ENCODE measurements around the gene RLN3. TPM values are rescaled to one million over a fixed set of nuclear protein-coding genes. Genes with fewer than 3 reads are reported as not detected.
"Not testable (repeated sequence)": the region's sequence is repeated elsewhere in the genome, so short reads cannot be mapped to it uniquely, and the experiment has no call there.

RLN3 gene
- polyA plus RNA-seq, 6 donors from 2014 or later = not detected

- Mint-ChIP-seq H3K27me3 (no peaks in the 10 kb centered on the region), H3K27ac (peak overlapping the region; percentile 42 to 88 (median 62)), H3K4me1 (peaks cover 16 to 42% (median 38%) of the 10 kb centered on the region in 3 donors), H3K9me3 (no peaks in the 10 kb centered on the region), H3K4me3 (peak overlapping the region; percentile 15 to 78 (median 68)), H3K36me3 (no peaks in the 10 kb centered on the region)
- peak; percentile 62 to 73 for ATAC-seq (ENCODE audit: low read depth in 2 of 2)
- peak; percentile 52 for DNase-seq
Measured at GRCh38 chr19:14015524-14016035, 12.4 kb upstream of the RLN3 start.

- ATAC-seq (ENCODE audit: low read depth in 2 of 2) (peak; percentile 79 to 81), DNase-seq (peak; percentile 67)
- peaks cover 19 to 53% (median 50%) of the 10 kb centered on the region in 3 donors for H3K4me1 Mint-ChIP-seq
- no peaks in the 10 kb centered on the region for H3K36me3 Mint-ChIP-seq
- H3K4me3 Mint-ChIP-seq = peak overlapping the region; percentile 3 to 85 (median 70)
- no peaks in the 10 kb centered on the region for H3K9me3 Mint-ChIP-seq
- no peaks in the 10 kb centered on the region for H3K27me3 Mint-ChIP-seq
- H3K27ac Mint-ChIP-seq = peak overlapping the region in 4 of 6 donors; percentile 68 to 91 (median 78)
Measured at GRCh38 chr19:14019100-14019499, 8.8 kb upstream of the RLN3 start.

DNA sequence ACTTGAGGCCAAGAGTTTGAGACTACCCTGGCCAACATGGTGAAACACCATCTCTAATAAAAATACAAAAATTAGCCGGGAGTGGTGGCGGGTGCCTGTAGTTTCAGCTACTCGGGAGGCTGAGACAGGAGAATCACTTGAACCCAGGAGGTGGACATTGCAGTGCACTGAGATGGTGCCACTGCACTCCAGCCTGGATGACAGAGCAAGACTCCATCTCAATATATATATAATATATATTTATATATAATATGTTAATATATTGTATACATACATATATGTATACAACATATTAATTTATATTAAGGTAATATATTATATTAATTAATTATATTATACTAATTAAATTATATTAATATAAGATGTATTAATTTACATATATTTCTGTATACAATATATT lies 8.2 kb upstream of the RLN3 start:
- not testable (repeated sequence) for H3K9me3 Mint-ChIP-seq; H3K36me3 Mint-ChIP-seq; H3K27me3 Mint-ChIP-seq; ATAC-seq (ENCODE audit: low read depth in 2 of 2); DNase-seq
- H3K27ac Mint-ChIP-seq = peak overlapping the region in 3 of 6 donors; percentile 26 to 57 (median 41)
- H3K4me3 Mint-ChIP-seq = peak overlapping the region in 3 of 8 donors; percentile 47 to 83 (median 57)
- peaks cover 19 to 48% (median 45%) of the 10 kb centered on the region in 3 donors for H3K4me1 Mint-ChIP-seq

GRCh38 chr19:14021474-14021873 lies 6.5 kb upstream of the RLN3 start:
- H3K4me1 Mint-ChIP-seq = peaks cover 15 to 40% (median 38%) of the 10 kb centered on the region in 3 donors
- H3K27me3 Mint-ChIP-seq = no peaks in the 10 kb centered on the region
- H3K27ac Mint-ChIP-seq = no peak overlapping the region
- DNase-seq (no peak), ATAC-seq (ENCODE audit: low read depth in 2 of 2) (no peak)
- H3K9me3 Mint-ChIP-seq = no peaks in the 10 kb centered on the region
- no peaks in the 10 kb centered on the region for H3K36me3 Mint-ChIP-seq
- H3K4me3 Mint-ChIP-seq = no peak overlapping the region

GRCh38 chr19:14022469-14022868 lies 5.5 kb upstream of the RLN3 start:
- no peak overlapping the region for H3K4me3 Mint-ChIP-seq
- H3K27ac Mint-ChIP-seq = peak overlapping the region in 1 of 6 donors; percentile 44
- no peaks in the 10 kb centered on the region for H3K36me3 Mint-ChIP-seq
- H3K4me1 Mint-ChIP-seq = peaks cover 15 to 38% (median 36%) of the 10 kb centered on the region in 3 donors
- no peaks in the 10 kb centered on the region for H3K27me3 Mint-ChIP-seq
- DNase-seq (no peak), ATAC-seq (ENCODE audit: low read depth in 2 of 2) (no peak)
- no peaks in the 10 kb centered on the region for H3K9me3 Mint-ChIP-seq

GRCh38 chr19:14023404-14024235 lies 4.3 kb upstream of the RLN3 start:
- Mint-ChIP-seq H3K4me1 (peaks cover 19 to 38% (median 35%) of the 10 kb centered on the region in 3 donors), H3K4me3 (no peak overlapping the region), H3K36me3 (no peaks in the 10 kb centered on the region), H3K9me3 (no peaks in the 10 kb centered on the region), H3K27ac (peak overlapping the region in 1 of 6 donors; percentile 4), H3K27me3 (no peaks in the 10 kb centered on the region)
- no peak for ATAC-seq (ENCODE audit: low read depth in 2 of 2)
- no peak for DNase-seq

DNA sequence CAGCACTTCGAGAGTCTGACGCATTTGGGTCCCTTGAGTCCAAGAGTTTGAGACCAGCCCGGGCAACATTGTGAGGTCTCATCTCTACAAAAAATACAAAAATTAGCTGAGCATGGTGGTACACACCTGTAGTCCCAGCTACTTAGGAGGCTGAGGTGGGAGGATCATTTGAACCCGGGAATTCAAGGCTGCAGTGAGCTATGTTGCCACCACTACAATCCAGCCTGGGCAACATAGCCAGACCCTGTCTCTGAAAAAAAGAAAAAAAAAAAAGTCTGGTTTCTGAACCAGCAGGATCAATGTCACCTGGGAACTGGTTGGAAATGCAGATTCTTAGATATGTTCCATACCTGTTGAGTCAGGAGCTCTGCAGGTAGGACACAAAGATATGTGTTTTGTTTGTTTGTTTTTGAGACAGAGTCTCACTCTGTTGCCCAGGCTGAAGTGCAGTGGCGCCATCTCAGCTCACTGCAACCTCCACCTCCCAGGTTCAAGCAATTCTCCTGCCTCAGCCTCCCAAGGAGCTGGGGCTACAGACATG lies 1.2 kb upstream of the RLN3 start:
- H3K27me3 Mint-ChIP-seq; H3K27ac Mint-ChIP-seq; H3K4me3 Mint-ChIP-seq; ATAC-seq (ENCODE audit: low read depth in 2 of 2); H3K9me3 Mint-ChIP-seq; DNase-seq; H3K36me3 Mint-ChIP-seq: not testable (repeated sequence)
- peaks cover 27 to 45% (median 41%) of the 10 kb centered on the region in 3 donors for H3K4me1 Mint-ChIP-seq

DNA sequence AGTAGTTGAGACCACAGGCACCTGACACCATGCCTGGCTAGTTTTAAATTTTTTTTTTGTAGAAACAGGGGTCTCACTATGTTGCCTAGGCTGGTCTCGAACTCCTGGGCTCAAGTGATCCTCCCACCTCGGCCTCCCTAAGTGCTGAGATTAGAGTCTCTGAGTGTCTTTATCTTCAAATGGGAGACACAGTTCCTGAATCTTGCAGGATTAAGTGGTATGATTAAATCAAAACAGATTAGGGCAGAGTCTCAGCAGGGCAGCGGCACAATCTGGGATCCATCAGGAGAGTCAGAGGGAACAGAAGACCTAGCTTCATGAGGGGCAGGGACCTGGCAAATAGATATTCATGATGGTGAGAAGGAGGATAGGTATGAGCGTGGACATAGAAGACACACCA lies 953 bp downstream of the RLN3 start:
- peak overlapping the region in 1 of 6 donors; percentile 32 for H3K27ac Mint-ChIP-seq
- H3K9me3 Mint-ChIP-seq = no peaks in the 10 kb centered on the region
- DNase-seq (no peak), ATAC-seq (ENCODE audit: low read depth in 2 of 2) (no peak)
- peak overlapping the region in 4 of 8 donors; percentile 42 to 84 (median 64) for H3K4me3 Mint-ChIP-seq
- peaks cover 34 to 44% (median 43%) of the 10 kb centered on the region in 3 donors for H3K4me1 Mint-ChIP-seq
- no peaks in the 10 kb centered on the region for H3K36me3 Mint-ChIP-seq
- H3K27me3 Mint-ChIP-seq = no peaks in the 10 kb centered on the region

DNA sequence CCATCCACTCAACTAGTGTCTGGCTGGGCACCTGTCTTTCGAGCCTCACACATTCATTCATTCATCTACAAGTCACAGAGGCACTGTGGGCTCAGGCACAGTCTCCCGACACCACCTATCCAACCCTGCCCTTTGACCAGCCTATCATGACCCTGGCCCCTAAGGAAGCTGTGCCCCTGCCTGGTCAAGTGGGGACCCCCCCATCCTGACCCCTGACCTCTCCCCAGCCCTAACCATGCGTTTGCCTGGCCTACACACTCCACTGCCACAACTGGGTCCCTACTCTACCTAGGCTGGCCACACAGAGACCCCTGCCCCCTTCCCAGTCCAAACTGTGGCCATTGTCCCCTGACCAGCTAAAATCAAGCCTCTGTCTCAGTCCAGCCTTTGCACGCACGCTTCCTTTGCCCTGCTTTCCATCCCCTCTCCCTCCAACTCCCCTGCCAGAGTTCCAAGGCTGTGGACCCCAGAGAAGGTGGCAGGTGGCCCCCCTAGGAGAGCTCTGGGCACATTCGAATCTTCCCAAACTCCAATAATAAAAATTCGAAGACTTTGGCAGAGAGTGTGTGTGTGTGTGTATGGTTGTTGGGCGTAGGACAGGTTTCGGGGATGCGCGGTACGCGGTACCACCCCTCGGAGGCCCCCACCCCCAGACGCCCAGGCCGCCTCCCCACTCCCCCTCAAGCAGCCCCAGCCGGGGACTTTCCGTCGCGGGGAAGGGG lies 3.2 kb downstream of the RLN3 start:
- DNase-seq (no peak), ATAC-seq (ENCODE audit: low read depth in 2 of 2) (no peak)
- Mint-ChIP-seq H3K4me1 (peaks cover 38 to 47% (median 44%) of the 10 kb centered on the region in 3 donors), H3K9me3 (no peaks in the 10 kb centered on the region), H3K27me3 (no peaks in the 10 kb centered on the region), H3K36me3 (no peaks in the 10 kb centered on the region), H3K4me3 (peak overlapping the region; percentile 90 to 98 (median 94)), H3K27ac (peak overlapping the region in 5 of 6 donors; percentile 80 to 96 (median 92))

DNA sequence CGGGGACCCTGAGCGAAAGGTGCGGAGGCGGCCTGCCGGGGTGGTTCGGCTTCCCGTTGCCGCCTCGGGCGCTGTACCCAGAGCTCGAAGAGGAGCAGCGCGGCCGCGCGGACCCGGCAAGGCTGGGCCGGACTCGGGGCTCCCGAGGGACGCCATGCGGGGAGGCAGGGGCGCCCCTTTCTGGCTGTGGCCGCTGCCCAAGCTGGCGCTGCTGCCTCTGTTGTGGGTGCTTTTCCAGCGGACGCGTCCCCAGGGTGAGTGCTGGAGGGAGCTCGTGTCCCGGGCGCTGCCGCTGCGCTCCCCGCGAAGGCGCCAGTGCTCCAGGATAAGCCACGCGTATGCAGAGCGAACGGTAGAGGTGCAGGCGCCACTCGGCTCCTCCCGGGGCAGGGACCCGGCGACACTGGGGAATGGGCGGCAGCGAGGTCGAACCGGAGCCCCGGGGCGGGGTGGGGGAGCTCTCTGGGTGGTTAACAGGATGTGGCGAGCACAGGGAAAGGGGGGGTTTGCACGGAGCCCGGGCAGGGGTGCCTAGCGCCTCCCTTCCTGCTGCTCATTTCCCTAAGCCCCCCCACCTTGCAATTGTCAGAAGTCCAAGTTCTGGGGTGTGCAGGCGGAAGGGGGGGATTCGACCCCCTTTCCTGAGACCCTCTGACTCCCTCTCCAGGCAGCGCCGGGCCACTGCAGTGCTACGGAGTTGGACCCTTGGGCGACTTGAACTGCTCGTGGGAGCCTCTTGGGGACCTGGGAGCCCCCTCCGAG lies 4.0 kb downstream of the RLN3 start, which contains the start of gene IL27RA:
Gene IL27RA, plus strand, starts transcription at position 44 of the 762 bp plus-strand sequence. Its CDS starts 111 bp downstream, at position 155.
- no peaks in the 10 kb centered on the region for H3K9me3 Mint-ChIP-seq

GRCh38 chr19:14033946-14034345 lies 6.0 kb downstream of the RLN3 start:
- H3K4me3 Mint-ChIP-seq = peak overlapping the region in 5 of 8 donors; percentile 4 to 74 (median 44)
- H3K27me3 Mint-ChIP-seq = no peaks in the 10 kb centered on the region
- H3K36me3 Mint-ChIP-seq = no peaks in the 10 kb centered on the region
- H3K27ac Mint-ChIP-seq = peak overlapping the region in 2 of 6 donors; percentile 24 to 29
- H3K9me3 Mint-ChIP-seq = no peaks in the 10 kb centered on the region
- H3K4me1 Mint-ChIP-seq = peaks cover 26 to 44% (median 41%) of the 10 kb centered on the region in 3 donors
- ATAC-seq (ENCODE audit: low read depth in 2 of 2) (no peak), DNase-seq (no peak)

More for the DNA sequence above, 4.0 kb downstream of the RLN3 start, which contains the start of gene IL27RA:
- H3K36me3 Mint-ChIP-seq = no peaks in the 10 kb centered on the region
- peak; percentile 80 for DNase-seq
- H3K27me3 Mint-ChIP-seq = no peaks in the 10 kb centered on the region
- H3K4me1 Mint-ChIP-seq = peaks cover 38 to 47% (median 44%) of the 10 kb centered on the region in 3 donors
- ATAC-seq (ENCODE audit: low read depth in 2 of 2) = peak; percentile 79 to 81
- H3K4me3 Mint-ChIP-seq = peak within 1 kb of the TSS; percentile 90 to 98 (median 94)
- H3K27ac Mint-ChIP-seq = peak within 1 kb of the TSS; percentile 89 to 96 (median 94)

GRCh38 chr19:14035159-14035558 lies 7.2 kb downstream of the RLN3 start:
- not testable (repeated sequence) for H3K4me3 Mint-ChIP-seq; H3K36me3 Mint-ChIP-seq; H3K27me3 Mint-ChIP-seq; ATAC-seq (ENCODE audit: low read depth in 2 of 2); H3K9me3 Mint-ChIP-seq; DNase-seq
- Mint-ChIP-seq H3K27ac (peak overlapping the region in 1 of 6 donors; percentile 62), H3K4me1 (peaks cover 24 to 47% (median 35%) of the 10 kb centered on the region in 3 donors)

Data from naive B cell (primary cell).